ENCODE results near the gene IFI30.

IFI30 gene

DNA sequence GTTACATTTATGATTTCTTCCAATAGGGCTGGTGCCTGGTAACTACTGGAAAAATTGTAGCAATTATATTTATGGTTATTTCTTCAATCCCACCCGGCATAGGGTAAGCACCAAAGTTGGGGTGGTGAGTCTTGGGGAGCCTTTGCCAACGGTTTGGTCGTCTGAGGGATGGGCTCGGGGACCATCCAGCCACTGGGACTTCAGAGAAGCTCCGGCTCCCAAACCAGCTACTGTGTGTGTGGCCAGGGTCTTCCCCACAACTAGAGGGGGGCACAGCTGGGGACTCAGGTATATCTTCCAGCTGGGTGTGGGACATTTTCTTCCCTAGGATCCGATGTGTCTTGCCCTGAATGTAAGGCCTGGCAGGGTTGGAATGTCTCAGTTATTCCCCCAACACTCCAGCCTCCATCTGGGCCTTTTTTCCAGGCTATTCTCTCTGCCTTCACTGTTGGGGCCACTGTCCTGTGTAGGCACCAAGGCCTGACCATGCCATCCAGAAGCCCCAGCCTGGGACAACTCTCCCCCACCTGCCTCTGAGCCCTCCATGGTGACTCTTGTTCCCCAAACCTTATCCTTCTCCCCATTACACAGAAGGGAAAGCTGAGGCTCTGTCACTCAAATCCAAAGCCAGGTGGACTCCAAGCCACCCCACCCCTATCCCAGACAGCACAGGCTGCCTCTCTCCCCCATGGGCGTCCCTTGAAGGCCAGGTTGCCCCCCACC is 1.1 kb upstream of the IFI30 start:
- no peak for DNase-seq

DNA sequence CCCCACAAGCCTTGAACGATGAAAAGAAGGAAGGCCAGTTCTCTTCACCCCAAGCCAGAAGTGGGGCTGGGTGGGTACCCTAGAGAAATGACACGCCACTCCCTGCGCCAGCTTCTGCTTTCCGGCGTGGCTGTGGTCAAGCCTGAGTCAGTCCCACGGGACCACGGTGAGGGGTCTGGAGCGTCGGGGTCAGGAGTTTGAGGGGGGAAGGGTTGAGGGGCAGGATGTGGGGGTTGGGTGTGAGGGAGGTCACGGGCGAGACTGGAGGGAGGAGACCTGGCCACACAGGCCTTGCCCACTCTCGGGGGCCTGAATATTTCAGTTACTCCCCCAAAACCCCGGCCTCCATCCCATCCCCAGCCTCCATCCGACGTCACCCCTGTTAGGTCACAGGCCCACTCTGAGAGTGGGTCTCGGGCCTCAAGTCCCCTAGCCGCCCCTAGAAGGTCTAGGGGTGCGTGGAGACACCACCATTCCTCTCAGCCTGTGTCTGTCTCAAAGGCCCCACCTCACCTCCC is 500 bp upstream of the IFI30 start:
- DNase-seq = no peak

- no peak for DNase-seq
Measured at GRCh38 chr19:18174983-18175382, 1.4 kb downstream of the IFI30 start.

GRCh38 chr19:18176367-18177310 is 3.0 kb downstream of the IFI30 start:
- DNase-seq = no peak

DNA sequence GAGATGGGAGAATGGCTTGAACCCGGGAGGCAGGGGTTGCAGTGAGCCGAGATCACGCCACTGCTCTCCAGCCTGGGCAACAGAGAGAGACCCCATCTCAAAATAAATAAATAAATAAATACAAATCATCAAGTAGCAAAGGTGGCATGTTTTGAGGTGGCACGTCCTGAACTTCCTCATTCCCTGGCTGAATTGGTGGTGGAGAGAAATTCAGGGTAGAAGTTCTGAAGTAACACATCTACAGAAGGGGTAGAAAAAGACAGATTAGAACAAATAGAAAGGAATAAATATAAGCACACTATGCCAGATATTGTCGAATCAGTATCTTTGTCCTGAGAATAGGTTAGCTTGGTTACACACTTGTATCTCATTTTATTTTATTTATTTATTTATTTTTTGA is 6.3 kb downstream of the IFI30 start:
- DNase-seq = no peak

GRCh38 chr19:18183529-18183928 is 9.9 kb downstream of the IFI30 start:
- no peak for DNase-seq

GRCh38 chr19:18185538-18185937 is 11.9 kb downstream of the IFI30 start:
- DNase-seq = no peak

DNA sequence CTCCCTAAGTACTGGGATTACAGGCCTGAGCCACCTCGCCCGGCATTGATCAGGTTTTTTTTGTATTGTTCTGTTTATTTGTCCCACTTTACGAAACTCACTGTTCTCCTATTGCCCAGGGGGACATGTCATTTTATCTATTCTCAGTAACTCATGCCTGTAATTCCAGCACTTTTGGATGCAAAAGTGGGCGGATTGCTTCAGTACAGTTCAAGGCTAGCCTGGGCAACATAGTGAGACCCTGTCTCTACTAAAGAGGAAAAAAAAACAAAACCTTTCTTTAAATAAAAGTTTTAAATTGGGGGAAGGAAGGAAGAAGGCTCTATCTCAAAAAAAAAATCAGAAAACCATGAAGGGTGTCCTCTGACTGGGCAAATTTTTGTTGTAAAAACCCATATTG is 16.7 kb downstream of the IFI30 start:
- no peak for DNase-seq

GRCh38 chr19:18191640-18192062 is 18.0 kb downstream of the IFI30 start:
- DNase-seq = no peak

- DNase-seq = peak; percentile 100
Measured at GRCh38 chr19:18192673-18193387, 19.2 kb downstream of the IFI30 start, which contains the start of gene MPV17L2. MPV17L2 (plus strand) TSS chr19:18193218; CDS start chr19:18193282, 64 bp downstream.

GRCh38 chr19:18193388-18194180 is 20.0 kb downstream of the IFI30 start:
- no peak for DNase-seq

GRCh38 chr19:18194181-18194530 is 20.5 kb downstream of the IFI30 start:
- no peak for DNase-seq

GRCh38 chr19:18194554-18195238 is 21.1 kb downstream of the IFI30 start:
- no peak for DNase-seq

GRCh38 chr19:18196511-18196845 is 22.9 kb downstream of the IFI30 start:
- DNase-seq = no peak

DNA sequence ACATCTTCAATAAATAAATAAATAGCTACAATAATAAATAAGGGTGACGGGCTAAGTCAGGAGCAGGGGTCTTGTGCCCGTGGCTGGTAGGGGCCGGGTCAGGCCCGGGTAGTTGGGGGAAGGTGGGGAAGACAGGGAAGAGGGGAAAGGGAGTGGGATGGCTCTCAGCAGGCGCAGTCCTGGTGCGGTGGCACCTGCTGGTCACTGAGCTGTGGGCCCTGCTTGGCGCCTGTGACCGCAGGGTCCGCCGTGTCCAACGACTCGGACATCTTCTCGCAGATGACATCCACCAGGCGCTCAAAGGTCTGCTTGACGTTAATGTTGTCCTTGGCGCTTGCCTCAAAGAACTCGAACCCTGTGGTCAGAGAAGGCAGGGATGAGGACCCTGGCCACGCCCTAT is 23.7 kb downstream of the IFI30 start:
- DNase-seq = no peak

- DNase-seq = no peak
Measured at GRCh38 chr19:18197941-18198340, 24.3 kb downstream of the IFI30 start.

GRCh38 chr19:18198374-18198773 is 24.8 kb downstream of the IFI30 start:
- no peak for DNase-seq

DNA sequence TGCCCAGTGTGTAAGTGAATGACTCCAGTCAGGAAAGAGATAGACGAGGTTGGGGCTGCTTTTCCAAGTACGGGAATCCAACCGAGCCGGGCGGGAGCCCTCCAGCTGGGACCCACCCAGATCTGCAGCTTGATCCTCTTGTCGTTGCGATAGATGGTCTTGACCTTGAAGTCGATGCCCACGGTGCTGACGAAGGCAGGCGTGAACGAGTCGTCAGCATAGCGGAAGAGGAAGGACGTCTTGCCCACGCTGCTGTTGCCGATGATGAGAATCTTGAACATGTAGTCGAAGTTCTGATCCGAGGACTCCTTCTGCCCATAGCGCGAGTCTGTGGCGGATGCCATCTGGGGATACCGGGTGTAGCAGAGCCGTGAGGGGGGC is 28.8 kb downstream of the IFI30 start:
- DNase-seq = no peak

- no peak for DNase-seq
Measured at GRCh38 chr19:18202778-18203407, 29.3 kb downstream of the IFI30 start.

DNA sequence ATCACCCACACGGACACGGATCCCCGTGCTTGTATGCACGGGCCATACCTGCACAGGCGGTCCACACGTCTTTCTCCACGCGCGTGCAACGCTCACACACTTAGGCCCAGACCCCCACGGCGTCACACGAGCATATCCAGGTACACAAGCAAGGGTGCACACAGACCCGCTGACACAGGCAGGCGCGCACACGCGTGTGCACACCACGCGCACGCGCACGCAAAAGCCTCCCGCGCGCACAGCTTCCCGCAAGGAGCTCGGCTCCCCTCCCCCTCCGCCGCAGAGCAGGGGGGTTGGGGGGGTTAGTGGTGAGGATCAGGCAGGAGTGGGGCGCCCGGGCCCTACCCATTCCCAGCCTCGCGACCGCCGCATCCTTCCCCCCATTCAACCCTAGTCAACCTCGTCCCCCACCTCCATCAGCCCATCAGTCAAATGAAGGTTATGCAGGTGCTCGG is 29.8 kb downstream of the IFI30 start:
- no peak for DNase-seq

- peak; percentile 99 for DNase-seq
Measured at GRCh38 chr19:18203863-18204393, 30.3 kb downstream of the IFI30 start, which contains the start of gene RAB3A. RAB3A (minus strand) TSS chr19:18204042; CDS start chr19:18202740, 1,302 bp downstream.
